NOMO-1 treated with DMSO at 0.1 percent for 48 hours (cell line): ENCODE data around the gene CD300C.
"Not testable (repeated sequence)": the region's sequence is repeated elsewhere in the genome, so short reads cannot be mapped to it uniquely, and the experiment has no call there.

Experiments
- DNase-seq: peaks from one replicate; lab custom pipeline; 2025; ENCODE audit not compliant: unreplicated experiment; lab: John Stamatoyannopoulos, UW

Gene CD300C

DNA sequence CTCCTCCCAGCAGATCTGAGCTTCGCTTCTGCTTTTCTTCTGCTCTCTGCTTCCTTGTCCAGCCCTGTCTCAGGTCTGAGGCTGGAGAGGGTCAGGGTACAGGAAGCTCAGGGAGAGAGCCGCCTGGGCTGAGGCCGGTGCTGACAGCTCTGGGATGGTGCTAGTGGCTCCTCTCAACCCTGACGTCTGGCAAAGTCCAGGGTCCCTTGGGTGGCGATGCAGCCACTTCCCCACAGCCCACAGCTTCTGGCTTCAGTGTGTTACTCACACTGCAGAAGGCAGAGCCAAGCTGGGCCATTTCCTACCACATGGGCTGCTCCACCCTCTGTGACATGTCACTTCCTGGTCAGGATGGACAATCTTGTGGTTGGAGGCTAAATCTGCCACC, at the start of gene CD300C:
CD300C (minus strand) TSS at position 273 of the 388 bp plus-strand sequence. CDS start 333 bp downstream, outside the sequence.
- peak; percentile 85 for DNase-seq

DNA sequence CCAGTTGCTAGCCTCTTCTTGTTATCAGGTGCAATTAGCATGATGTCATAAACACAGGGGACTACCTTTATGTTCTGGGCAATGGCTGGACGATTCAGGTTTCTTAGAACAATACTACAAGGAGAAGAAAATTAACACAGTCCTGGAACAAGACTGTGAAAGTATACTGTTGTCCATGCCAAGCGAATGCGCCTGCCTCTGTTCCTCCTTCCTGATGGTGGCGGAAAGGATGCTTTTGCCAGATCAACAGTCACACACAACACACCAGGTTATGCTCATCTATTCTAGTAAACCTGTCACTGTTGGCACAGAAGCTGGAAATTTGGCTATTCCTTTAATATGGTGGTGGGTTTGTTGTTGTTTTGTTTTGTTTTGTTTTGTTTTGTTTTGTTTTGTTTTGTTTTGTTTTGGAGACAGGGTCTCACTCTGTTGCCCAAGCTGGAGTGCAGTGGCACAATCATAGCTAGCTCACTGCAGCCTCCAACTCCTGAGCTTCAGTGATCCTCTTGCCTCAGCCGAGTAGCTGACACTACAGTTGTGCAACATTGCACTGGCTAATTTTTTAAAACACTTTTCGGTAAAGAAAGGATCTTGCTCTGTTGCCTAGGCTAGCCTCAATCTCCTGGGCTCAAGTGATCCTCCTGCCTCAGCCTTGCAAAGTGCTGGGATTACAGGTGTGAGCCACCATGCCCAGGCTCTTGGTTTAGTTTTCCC, 49.3 kb upstream of the CD300C start:
- DNase-seq = peak; percentile 40

- peak; percentile 83 for DNase-seq
Observed at GRCh38 chr17:74592087-74592990, 46.4 kb upstream of the CD300C start, which contains the start of gene CD300LD. TSS of gene CD300LD (minus strand) at chr17:74592283. CDS start at chr17:74592202, 81 bp downstream.

- no peak for DNase-seq
Observed at GRCh38 chr17:74591503-74591902, 45.6 kb upstream of the CD300C start.

DNA sequence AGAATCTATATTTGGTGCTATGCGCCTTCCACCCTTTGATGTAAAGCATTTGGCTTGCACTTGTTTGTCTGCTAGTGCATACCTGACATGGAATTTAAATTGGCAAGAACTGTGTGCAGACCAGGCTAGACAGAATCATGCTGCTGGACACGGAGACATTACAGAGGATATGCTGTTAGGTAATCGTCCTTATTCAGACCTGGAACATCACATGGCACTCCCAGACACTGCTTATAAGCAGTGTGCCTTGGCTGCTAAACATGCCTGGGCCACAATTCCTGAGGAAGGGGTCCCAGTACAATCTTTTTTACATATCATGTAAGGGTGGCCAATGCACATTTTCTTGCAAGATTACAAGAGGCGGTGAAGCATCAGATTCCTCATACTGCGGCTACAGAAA, 39.8 kb upstream of the CD300C start:
- DNase-seq = no peak

DNA sequence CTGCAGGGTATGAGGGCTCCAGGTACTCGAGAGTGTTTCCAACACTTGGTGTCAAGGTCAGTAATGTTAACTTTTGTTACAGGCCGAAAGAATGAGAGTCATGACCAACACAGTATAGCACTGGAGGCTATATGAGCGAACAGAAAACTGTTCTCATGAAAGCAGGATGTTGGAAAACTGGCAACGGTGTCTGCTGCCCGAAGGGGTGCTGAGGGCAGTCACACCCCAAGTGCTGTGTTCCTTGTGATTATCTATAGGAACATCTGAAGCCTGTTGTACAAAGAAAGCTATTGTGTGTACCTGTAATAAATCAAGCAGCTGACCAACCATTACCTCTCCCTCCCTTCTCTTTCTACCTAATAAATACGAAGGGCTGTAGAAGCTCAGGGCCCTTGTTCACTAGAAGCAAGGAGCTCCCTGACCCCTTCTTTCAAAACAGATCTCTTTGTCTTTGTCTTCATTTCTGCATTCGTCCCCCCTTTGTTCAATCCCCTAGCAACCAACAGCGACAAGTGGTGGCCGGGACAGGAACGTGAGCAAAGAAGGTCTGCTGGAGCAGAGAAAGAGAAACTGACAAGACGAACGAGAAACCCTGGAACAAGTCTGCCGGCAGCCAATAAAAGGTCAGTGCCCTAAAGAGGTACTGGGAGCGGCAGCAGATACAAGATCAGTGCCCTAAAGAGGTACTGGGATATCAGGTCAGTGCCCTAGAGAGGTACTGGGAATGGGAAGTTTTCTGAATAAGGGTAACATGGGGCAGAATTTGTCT, 38.6 kb upstream of the CD300C start:
- DNase-seq = no peak

GRCh38 chr17:74582633-74583032, 36.7 kb upstream of the CD300C start:
- no peak for DNase-seq

DNA sequence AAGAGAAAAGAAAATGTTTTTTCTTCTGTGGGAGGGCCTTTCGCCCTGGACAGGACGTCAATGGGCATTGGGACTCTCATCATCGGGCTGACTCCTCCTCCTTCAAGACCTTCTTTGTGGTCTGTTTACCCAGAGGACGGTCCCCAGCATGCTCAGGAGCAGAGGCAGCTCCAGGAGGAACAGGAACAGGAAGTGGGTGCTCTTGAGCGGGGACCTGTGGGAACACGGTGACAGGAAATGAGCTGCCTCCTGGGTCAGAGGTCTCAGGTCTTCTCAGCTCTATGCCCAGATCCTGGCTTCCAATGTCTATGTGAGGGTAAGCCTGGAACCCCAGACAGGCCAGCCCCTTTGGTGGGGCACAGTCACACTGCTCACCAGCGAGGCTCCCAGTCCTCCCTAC, 34.0 kb upstream of the CD300C start:
- no peak for DNase-seq

DNA sequence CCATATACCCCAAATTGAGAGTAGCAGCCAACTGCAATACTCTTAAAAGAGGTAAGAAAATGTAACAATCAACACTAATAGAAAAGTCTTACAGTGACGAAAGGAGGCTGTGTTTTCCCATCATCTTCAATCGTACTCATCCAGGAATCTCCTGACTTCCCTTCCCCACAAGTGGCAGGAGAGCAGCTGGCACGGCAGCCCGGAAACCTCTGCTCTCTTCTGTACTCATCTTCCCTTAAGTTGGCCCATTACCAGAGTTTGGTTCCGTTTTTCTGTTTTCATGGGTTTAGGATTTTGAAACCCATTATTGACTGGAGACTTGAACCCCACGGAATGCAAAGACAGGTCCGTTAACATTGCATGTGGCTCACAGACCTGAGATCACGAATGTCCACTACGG, 33.1 kb upstream of the CD300C start:
- no peak for DNase-seq

- DNase-seq = no peak
Observed at GRCh38 chr17:74574489-74575142, 28.7 kb upstream of the CD300C start.

- DNase-seq = not testable (repeated sequence)
Observed at GRCh38 chr17:74573635-74574034, 27.7 kb upstream of the CD300C start.

DNA sequence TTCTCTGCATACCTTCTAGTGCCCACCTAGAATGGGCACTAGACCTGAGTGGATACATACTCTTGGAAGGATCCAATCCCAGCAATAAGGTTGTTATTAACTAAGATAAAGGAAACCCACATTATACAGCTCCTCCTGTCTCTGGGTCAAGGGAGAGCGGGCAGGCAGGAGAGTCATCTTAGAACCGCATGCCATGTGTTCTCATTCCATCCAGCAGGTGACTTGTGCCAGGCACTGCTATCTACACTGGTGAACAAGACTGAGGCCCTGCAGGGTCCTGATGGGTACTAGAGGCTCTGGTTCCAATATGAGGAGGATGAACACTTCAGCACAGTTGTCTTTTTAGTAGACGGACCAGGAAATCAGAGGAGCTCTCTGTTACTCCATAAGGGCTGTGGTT, 27.3 kb upstream of the CD300C start:
- DNase-seq = no peak

GRCh38 chr17:74571621-74572270, 25.8 kb upstream of the CD300C start:
- peak; percentile 18 for DNase-seq

DNA sequence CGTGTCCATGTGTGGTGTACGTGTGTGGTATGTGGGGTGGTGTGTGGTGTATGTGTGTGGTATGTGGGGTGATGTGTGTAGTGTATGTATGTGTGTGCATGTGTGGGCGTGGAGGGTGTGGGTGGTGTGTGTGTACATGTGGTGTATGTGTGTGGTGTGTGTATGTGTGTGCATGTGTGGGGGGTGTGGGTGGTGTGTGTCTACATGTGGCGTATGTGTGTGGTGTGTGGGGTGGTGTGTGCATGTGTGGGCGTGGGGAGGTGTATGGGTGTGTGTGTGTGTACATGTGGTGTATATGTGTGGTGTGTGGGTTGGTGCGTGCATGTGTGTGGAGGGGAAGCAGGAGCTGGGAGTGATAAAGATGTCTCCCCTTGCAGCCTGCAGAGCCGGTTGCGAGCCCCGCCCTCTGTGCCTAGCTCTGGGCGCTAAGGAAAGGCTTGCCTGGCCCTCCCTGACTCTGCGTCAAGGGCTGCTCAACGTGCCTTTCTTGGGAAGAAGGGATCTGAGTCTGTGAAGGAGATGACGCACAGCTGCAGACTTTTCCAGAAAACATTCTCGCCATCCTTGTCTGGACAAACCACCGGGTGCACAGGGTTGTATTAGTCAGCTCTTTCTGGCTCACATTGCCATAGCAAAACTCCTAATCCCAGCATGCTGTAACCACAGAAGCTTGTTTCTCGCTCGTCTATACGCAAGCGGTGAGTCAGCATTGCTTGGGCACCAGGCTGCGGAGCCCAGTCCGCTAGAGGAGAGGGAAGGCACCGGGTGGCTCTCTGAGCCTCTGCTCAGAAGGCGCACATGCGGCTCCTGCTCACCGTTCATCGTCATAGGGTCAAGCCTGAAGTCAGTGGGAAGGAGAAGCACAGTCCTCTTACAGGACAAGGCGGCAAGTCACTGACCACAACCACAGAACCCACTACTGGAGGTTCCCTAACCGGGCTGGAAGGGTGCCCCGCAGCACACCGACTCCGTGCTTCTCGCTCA, 23.4 kb upstream of the CD300C start:
- DNase-seq = peak; percentile 88

- DNase-seq = no peak
Observed at GRCh38 chr17:74568106-74568873, 22.4 kb upstream of the CD300C start.

GRCh38 chr17:74567397-74567796, 21.5 kb upstream of the CD300C start, which contains the start of gene CD300H:
TSS of gene CD300H (minus strand) at chr17:74567509.
- peak; percentile 79 for DNase-seq

DNA sequence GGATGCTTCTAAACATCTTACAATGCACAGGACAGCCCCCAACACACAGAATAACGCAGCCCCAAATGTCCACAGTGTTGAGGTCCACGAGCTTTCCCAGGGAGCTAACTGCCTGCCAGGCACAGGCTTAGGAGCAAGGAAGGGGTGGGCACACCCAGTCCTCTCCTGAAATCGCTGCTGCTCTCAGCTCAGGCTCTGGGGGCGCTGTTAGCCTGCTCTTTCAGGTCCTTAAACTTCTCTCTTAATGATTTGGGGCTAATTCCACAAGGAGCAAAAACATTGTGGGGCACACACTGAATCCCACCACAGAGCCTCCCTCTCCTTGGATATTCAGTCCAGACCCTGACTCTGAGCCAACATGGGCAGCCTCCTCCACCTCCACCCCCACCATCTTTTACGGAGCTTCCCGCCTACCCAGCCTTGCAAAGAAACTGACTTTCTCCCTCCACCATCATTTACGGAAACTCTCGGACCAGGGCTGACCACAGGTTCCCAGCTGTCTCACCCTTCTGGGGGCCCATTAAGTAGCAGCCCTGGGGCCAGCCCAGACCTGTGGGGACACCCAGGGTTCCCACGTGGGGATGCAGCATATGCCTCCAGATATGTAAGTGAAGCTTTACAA, 20.3 kb upstream of the CD300C start:
- DNase-seq = peak; percentile 21

DNA sequence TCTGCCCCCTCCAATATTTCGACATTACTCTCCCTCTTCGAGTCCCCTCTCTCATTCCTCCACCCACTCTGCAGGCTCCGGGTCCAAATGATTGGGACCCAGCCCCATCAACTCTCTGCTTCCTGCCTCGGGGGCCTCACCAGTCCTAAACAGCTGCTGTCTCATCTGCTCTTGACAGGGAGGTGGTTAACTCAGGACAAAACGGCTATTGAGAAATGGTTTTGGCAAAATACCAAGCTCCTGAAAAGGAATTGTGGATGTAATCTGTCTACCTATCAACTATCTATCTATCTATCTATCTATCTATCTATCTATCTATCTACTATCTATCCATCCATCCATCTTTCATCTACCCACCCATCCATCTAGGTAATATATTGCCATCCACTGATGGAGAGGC, 19.2 kb upstream of the CD300C start:
- DNase-seq = no peak
